NCI-H2227 (cell line): ENCODE data around the gene CDH23.
"Not testable (repeated sequence)": the region's sequence is repeated elsewhere in the genome, so short reads cannot be mapped to it uniquely, and the experiment has no call there.

Source experiments
- DNase-seq: peaks from one replicate; lab custom pipeline; 2025; ENCODE audit not compliant: unreplicated experiment; lab: John Stamatoyannopoulos, UW

Gene CDH23

GRCh38 chr10:71396711-71397295, at the start of gene CDH23:
Gene CDH23, plus strand, starts transcription at chr10:71396920. Its CDS starts 42,912 bp downstream, at chr10:71439832.
- peak; percentile 53 for DNase-seq

GRCh38 chr10:71347587-71348395, 48.9 kb upstream of the CDH23 start:
- no peak for DNase-seq

GRCh38 chr10:71348850-71349249, 47.9 kb upstream of the CDH23 start:
- DNase-seq = no peak

GRCh38 chr10:71349406-71349805, 47.3 kb upstream of the CDH23 start:
- DNase-seq = no peak

GRCh38 chr10:71351087-71351486, 45.6 kb upstream of the CDH23 start:
- no peak for DNase-seq

- no peak for DNase-seq
These were observed 44.9 kb upstream of the CDH23 start for GRCh38 chr10:71351628-71352319.

- DNase-seq = no peak
These were observed 43.1 kb upstream of the CDH23 start for GRCh38 chr10:71353639-71354038.

- no peak for DNase-seq
These were observed 41.9 kb upstream of the CDH23 start for GRCh38 chr10:71354776-71355175.

- no peak for DNase-seq
These were observed 40.8 kb upstream of the CDH23 start for GRCh38 chr10:71355886-71356285.

- DNase-seq = no peak
These were observed 38.9 kb upstream of the CDH23 start for GRCh38 chr10:71357792-71358265.

GRCh38 chr10:71358277-71358676, 38.4 kb upstream of the CDH23 start:
- DNase-seq = no peak

- not testable (repeated sequence) for DNase-seq
These were observed 37.8 kb upstream of the CDH23 start for GRCh38 chr10:71358906-71359305.

GRCh38 chr10:71359364-71360046, 37.2 kb upstream of the CDH23 start:
- no peak for DNase-seq

- no peak for DNase-seq
These were observed 36.0 kb upstream of the CDH23 start for GRCh38 chr10:71360735-71361134.

- DNase-seq = no peak
These were observed 35.1 kb upstream of the CDH23 start for GRCh38 chr10:71361581-71361980.

- no peak for DNase-seq
These were observed 34.6 kb upstream of the CDH23 start for GRCh38 chr10:71362141-71362540.

- no peak for DNase-seq
These were observed 32.8 kb upstream of the CDH23 start for GRCh38 chr10:71363936-71364335.

- no peak for DNase-seq
These were observed 31.4 kb upstream of the CDH23 start for GRCh38 chr10:71365366-71365765.

- no peak for DNase-seq
These were observed 30.0 kb upstream of the CDH23 start for GRCh38 chr10:71366690-71367089.

GRCh38 chr10:71367271-71367670, 29.4 kb upstream of the CDH23 start:
- no peak for DNase-seq

GRCh38 chr10:71368176-71368575, 28.5 kb upstream of the CDH23 start:
- DNase-seq = no peak
